Adrenal gland (tissue), 5 donors: ENCODE measurements around the gene RAVER2.

ENCODE experiments used
- POLR2A ChIP-seq, 2 donors: fragments of 450-650 bp; IDR thresholded peaks; one replicate each; pipeline ENCODE4 v1.6.1; 2017; ENCODE audit warnings: antibody characterized with exemption in 2 of 2, mild to moderate bottlenecking in 2 of 2, moderate library complexity in 1 of 2
- TF ChIP-seq, protein P1 (sequence below), 6 experiments: fragments of 450-650 bp in 4 of 6; fragments of 200-600 bp in 2 of 6; sonication (generic) in 1 of 6; IDR thresholded peaks; 1 replicate in 5 of 6; 2 replicates in 1 of 6; pipeline versions ENCODE4 v1.5.1 to v1.8.0; 2016 to 2021; ENCODE audit warnings: antibody characterized with exemption in 6 of 6, mild to moderate bottlenecking in 2 of 6, moderate library complexity in 1 of 6
- donor health status: DM: no; HTN: no; CAD: no.

DNA sequence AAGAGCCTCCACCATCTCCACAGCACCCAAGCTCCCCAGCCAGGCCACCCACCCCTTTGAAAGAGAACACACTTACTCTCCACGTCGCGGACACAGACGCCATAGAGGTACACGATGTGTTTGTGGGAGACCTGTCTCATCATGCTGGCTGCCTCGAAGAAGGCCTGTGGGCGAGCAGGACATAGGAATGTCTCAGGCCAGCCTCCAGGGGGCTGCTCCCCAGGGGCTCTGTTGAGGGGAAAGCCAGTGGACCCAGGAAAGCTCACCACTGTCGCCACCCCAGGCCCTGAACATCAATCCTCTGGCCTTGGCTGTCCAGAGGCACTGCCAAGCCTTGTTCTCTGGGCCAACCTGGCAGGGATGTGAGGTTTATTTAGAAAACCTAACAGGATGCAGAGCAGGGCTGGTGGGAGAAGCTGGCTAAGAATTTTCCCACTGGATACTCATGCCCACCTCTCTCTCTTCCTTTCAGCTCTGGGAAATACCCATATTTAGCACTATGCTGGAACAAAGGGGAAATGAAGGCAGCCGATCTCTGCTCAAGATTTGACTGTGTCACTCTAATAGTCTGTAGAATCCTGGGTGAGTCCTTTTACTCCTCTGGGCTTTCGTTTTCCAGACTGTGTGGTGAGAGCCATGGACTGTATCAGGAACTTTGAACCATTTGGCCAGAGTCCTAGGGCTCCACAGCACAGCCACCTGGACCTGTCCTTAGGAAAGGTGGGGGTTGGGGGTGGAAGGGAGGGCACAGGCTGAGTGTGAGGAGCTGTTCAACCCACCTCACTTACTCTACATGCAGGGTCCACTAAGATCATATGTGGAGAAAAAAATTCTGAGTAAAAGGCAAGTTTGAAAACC, 101.9 kb downstream of the RAVER2 start:
- no peak for TF ChIP-seq POLR2A (IDR thresholded peaks at IDR 0.05)
- TF ChIP-seq, protein P1, sequence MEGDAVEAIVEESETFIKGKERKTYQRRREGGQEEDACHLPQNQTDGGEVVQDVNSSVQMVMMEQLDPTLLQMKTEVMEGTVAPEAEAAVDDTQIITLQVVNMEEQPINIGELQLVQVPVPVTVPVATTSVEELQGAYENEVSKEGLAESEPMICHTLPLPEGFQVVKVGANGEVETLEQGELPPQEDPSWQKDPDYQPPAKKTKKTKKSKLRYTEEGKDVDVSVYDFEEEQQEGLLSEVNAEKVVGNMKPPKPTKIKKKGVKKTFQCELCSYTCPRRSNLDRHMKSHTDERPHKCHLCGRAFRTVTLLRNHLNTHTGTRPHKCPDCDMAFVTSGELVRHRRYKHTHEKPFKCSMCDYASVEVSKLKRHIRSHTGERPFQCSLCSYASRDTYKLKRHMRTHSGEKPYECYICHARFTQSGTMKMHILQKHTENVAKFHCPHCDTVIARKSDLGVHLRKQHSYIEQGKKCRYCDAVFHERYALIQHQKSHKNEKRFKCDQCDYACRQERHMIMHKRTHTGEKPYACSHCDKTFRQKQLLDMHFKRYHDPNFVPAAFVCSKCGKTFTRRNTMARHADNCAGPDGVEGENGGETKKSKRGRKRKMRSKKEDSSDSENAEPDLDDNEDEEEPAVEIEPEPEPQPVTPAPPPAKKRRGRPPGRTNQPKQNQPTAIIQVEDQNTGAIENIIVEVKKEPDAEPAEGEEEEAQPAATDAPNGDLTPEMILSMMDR (IDR thresholded peaks at IDR 0.05) = no peak
